ENCODE results near the gene DLGAP3. TPM values are rescaled to one million over a fixed set of nuclear protein-coding genes. Genes with fewer than 3 reads are reported as not detected.

DLGAP3 gene
- polyA plus RNA-seq, 1 donor from 2014 or later = 2.9 TPM

DNA sequence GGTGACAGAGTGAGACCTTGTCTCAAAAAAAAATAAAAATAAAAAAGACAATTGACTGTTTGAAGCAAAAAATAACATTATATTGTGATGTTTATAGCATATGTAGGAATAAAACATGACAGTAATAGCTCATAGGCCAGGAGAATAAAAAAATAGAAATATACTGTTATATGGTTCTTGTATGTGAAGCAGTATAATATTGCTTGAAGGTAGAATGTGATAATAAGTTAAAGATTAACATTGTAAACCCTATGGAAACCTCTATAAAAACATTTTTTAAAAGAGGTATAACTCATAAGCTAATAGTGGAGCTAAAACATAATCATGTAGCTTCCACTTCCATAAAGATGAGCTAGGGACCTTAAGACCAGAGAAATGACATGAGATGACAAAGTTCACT lies 113.1 kb downstream of the DLGAP3 start:
- no peak overlapping the region for H2AFZ ChIP-seq (ENCODE audit: low read depth, low read length)
- no peak overlapping the region for H3K27ac ChIP-seq (ENCODE audit: low read length)
- no peaks in the 10 kb centered on the region for H3K27me3 ChIP-seq (ENCODE audit: insufficient read depth, low read depth, low read length)
- H4K20me1 ChIP-seq (ENCODE audit: insufficient read depth) = no peaks in the 10 kb centered on the region
- TF ChIP-seq RAD21 (conservative IDR thresholded peaks at IDR 0.05) = no peak
- TF ChIP-seq EP300 (conservative IDR thresholded peaks at IDR 0.05; ENCODE audit: poor library complexity, severe bottlenecking) = no peak
- TF ChIP-seq, protein P1, sequence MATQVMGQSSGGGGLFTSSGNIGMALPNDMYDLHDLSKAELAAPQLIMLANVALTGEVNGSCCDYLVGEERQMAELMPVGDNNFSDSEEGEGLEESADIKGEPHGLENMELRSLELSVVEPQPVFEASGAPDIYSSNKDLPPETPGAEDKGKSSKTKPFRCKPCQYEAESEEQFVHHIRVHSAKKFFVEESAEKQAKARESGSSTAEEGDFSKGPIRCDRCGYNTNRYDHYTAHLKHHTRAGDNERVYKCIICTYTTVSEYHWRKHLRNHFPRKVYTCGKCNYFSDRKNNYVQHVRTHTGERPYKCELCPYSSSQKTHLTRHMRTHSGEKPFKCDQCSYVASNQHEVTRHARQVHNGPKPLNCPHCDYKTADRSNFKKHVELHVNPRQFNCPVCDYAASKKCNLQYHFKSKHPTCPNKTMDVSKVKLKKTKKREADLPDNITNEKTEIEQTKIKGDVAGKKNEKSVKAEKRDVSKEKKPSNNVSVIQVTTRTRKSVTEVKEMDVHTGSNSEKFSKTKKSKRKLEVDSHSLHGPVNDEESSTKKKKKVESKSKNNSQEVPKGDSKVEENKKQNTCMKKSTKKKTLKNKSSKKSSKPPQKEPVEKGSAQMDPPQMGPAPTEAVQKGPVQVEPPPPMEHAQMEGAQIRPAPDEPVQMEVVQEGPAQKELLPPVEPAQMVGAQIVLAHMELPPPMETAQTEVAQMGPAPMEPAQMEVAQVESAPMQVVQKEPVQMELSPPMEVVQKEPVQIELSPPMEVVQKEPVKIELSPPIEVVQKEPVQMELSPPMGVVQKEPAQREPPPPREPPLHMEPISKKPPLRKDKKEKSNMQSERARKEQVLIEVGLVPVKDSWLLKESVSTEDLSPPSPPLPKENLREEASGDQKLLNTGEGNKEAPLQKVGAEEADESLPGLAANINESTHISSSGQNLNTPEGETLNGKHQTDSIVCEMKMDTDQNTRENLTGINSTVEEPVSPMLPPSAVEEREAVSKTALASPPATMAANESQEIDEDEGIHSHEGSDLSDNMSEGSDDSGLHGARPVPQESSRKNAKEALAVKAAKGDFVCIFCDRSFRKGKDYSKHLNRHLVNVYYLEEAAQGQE (IDR thresholded peaks at IDR 0.05; ENCODE audit: borderline replicate concordance) = no peak
- no peak for TF ChIP-seq EZH2 (IDR thresholded peaks at IDR 0.05; ENCODE audit: borderline replicate concordance, insufficient read depth, low read length, poor library complexity, severe bottlenecking)
- no peak for TF ChIP-seq POLR2AphosphoS5 (IDR thresholded peaks at IDR 0.05)
- TF ChIP-seq SMC3 (conservative IDR thresholded peaks at IDR 0.05; ENCODE audit: poor library complexity) = no peak
- TF ChIP-seq, protein P2, sequence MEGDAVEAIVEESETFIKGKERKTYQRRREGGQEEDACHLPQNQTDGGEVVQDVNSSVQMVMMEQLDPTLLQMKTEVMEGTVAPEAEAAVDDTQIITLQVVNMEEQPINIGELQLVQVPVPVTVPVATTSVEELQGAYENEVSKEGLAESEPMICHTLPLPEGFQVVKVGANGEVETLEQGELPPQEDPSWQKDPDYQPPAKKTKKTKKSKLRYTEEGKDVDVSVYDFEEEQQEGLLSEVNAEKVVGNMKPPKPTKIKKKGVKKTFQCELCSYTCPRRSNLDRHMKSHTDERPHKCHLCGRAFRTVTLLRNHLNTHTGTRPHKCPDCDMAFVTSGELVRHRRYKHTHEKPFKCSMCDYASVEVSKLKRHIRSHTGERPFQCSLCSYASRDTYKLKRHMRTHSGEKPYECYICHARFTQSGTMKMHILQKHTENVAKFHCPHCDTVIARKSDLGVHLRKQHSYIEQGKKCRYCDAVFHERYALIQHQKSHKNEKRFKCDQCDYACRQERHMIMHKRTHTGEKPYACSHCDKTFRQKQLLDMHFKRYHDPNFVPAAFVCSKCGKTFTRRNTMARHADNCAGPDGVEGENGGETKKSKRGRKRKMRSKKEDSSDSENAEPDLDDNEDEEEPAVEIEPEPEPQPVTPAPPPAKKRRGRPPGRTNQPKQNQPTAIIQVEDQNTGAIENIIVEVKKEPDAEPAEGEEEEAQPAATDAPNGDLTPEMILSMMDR (IDR thresholded peaks at IDR 0.05; ENCODE audit: poor library complexity, severe bottlenecking) = no peak
- TF ChIP-seq TAF1 (IDR thresholded peaks at IDR 0.05; ENCODE audit: low read depth) = no peak
- TF ChIP-seq MXI1 (conservative IDR thresholded peaks at IDR 0.05; ENCODE audit: poor library complexity, severe bottlenecking) = no peak
- no peaks in the 10 kb centered on the region for H3F3A ChIP-seq (ENCODE audit: insufficient read depth, low read length, poor library complexity, severe bottlenecking)
- no peak overlapping the region for H3K4me3 ChIP-seq (ENCODE audit: low read length)
- no peaks in the 10 kb centered on the region for H3K79me2 ChIP-seq (replicated peaks; ENCODE audit: insufficient read depth, low read length)
- no peaks in the 10 kb centered on the region for H3K36me3 ChIP-seq (ENCODE audit: insufficient read depth, low read length)
- H3K9ac ChIP-seq (ENCODE audit: low read length) = no peak overlapping the region
- no peak overlapping the region for H3K4me2 ChIP-seq (ENCODE audit: low read length)
- H3K9me2 ChIP-seq (ENCODE audit: insufficient read depth, low read length) = no peaks in the 10 kb centered on the region
- H3K9me3 ChIP-seq (ENCODE audit: low read length) = no peaks in the 10 kb centered on the region

Other genes starting within 250 kb of the DLGAP3 start
- gene GJB5, start 174.6 kb downstream of the DLGAP3 start, polyA plus RNA-seq = not detected in 2 replicates
- not detected in 2 replicates for gene GJB4, start 169.9 kb downstream of the DLGAP3 start, polyA plus RNA-seq
- gene GJB3, start 148.4 kb downstream of the DLGAP3 start, polyA plus RNA-seq = not detected in 2 replicates
- not detected in 2 replicates for gene GJA4, start 136.7 kb downstream of the DLGAP3 start, polyA plus RNA-seq
- gene SMIM12, start 69.9 kb downstream of the DLGAP3 start, polyA plus RNA-seq = 39.9 and 42.6 TPM in 2 replicates
- gene TMEM35B, start 55.7 kb upstream of the DLGAP3 start, polyA plus RNA-seq = 1.3 TPM in 1 of 2 replicates, not detected in the other
- gene ZMYM6, start 102.3 kb upstream of the DLGAP3 start, polyA plus RNA-seq = 28.6 and 31.5 TPM in 2 replicates
- 14.1 and 20.3 TPM in 2 replicates for gene ZMYM1, start 149.7 kb upstream of the DLGAP3 start, polyA plus RNA-seq